Astrocyte (in vitro differentiated cells and primary cell): Measurements from ENCODE around the gene GALNT2. TPM values are rescaled to one million over a fixed set of nuclear protein-coding genes. Genes with fewer than 3 reads are reported as not detected.

ENCODE experiments used
- DNase-seq: peaks from one replicate; pipeline ENCODE4 v3.0.0-alpha.2; 2010; ENCODE audit warnings: low read depth
- FAIRE-seq: peaks from 2 replicates; lab custom pipeline; 2011; peaks lifted over from hg19 to GRCh38; lab: Jason Lieb, UNC
- H2AFZ ChIP-seq: 2 replicates; pipeline ENCODE4 v1.6.0; 2012; ENCODE audit warnings: low read depth, low read length, inconsistent platforms
- H3K27ac ChIP-seq: 2 replicates; pipeline ENCODE4 v1.5.1; 2011; ENCODE audit warnings: low read depth, low read length, inconsistent platforms
- H3K27me3 ChIP-seq: 2 replicates; pipeline ENCODE4 v1.6.0; 2011; ENCODE audit warnings: low read length, inconsistent platforms; ENCODE audit not compliant: insufficient read depth
- H3K36me3 ChIP-seq: 2 replicates; pipeline ENCODE4 v1.5.1; 2011; ENCODE audit warnings: low read length, inconsistent platforms; ENCODE audit not compliant: insufficient read depth
- H3K4me1 ChIP-seq: 2 replicates; pipeline ENCODE4 v1.5.1; 2011; ENCODE audit warnings: low read length, inconsistent platforms; ENCODE audit not compliant: insufficient read depth
- H3K4me2 ChIP-seq: 2 replicates; pipeline ENCODE4 v1.6.0; 2012; ENCODE audit warnings: low read length, inconsistent platforms
- H3K4me3 ChIP-seq: 2 replicates; pipeline ENCODE4 v1.5.1; 2011; ENCODE audit warnings: low read depth, mild to moderate bottlenecking, low read length, inconsistent platforms; ENCODE audit not compliant: insufficient read depth
- H3K79me2 ChIP-seq: 2 replicates; pipeline ENCODE4 v1.6.0; 2012; ENCODE audit warnings: mild to moderate bottlenecking, low read length, inconsistent platforms; ENCODE audit not compliant: insufficient read depth
- H3K9ac ChIP-seq: 2 replicates; pipeline ENCODE4 v1.6.0; 2012; ENCODE audit warnings: mild to moderate bottlenecking, low read length, inconsistent platforms
- H3K9me3 ChIP-seq: 2 replicates; pipeline ENCODE4 v1.5.1; 2012; ENCODE audit warnings: low read depth, mild to moderate bottlenecking, low read length, inconsistent platforms; ENCODE audit not compliant: insufficient read depth
- H4K20me1 ChIP-seq: 2 replicates; pipeline ENCODE4 v1.6.0; 2012; ENCODE audit warnings: low read length, inconsistent platforms; ENCODE audit not compliant: insufficient read depth
- H3K27ac Mint-ChIP-seq: one replicate; pipeline ENCODE4 v1.8.0; 2021; ENCODE audit warnings: mild to moderate bottlenecking, mixed read lengths; ENCODE audit not compliant: unreplicated experiment
- H3K27me3 Mint-ChIP-seq: one replicate; pipeline ENCODE4 v1.8.0; 2021; ENCODE audit warnings: low read depth, mixed read lengths; ENCODE audit not compliant: unreplicated experiment
- H3K36me3 Mint-ChIP-seq: one replicate; pipeline ENCODE4 v1.8.0; 2021; ENCODE audit warnings: low read depth, mixed read lengths; ENCODE audit not compliant: unreplicated experiment
- H3K4me1 Mint-ChIP-seq: one replicate; pipeline ENCODE4 v1.8.0; 2021; ENCODE audit warnings: low read depth, mixed read lengths; ENCODE audit not compliant: unreplicated experiment
- H3K4me3 Mint-ChIP-seq: one replicate; pipeline ENCODE4 v1.8.0; 2021; ENCODE audit warnings: mild to moderate bottlenecking, moderate library complexity, mixed read lengths; ENCODE audit not compliant: unreplicated experiment
- H3K9me3 Mint-ChIP-seq: one replicate; pipeline ENCODE4 v1.8.0; 2021; ENCODE audit warnings: mild to moderate bottlenecking, mixed read lengths; ENCODE audit not compliant: unreplicated experiment
- CTCF ChIP-seq: IDR thresholded peaks from 2 replicates; pipeline ENCODE4 v1.5.1; 2011; ENCODE audit warnings: low read depth, mild to moderate bottlenecking, inconsistent platforms, low read length, moderate library complexity; ENCODE audit not compliant: insufficient read depth
- EZH2 ChIP-seq: IDR thresholded peaks from 2 replicates; pipeline ENCODE4 v1.6.1; 2012; ENCODE audit warnings: mild to moderate bottlenecking, low read length, inconsistent platforms; ENCODE audit not compliant: insufficient read depth
- total RNA-seq: library from RNA; stranded (reverse); gene quantifications from 2 replicates; pipeline ENCODE4 v1.2.1, GENCODE V29; 2021

Gene GALNT2
- total RNA-seq, 1 donor from 2014 or later: 507 TPM

DNA sequence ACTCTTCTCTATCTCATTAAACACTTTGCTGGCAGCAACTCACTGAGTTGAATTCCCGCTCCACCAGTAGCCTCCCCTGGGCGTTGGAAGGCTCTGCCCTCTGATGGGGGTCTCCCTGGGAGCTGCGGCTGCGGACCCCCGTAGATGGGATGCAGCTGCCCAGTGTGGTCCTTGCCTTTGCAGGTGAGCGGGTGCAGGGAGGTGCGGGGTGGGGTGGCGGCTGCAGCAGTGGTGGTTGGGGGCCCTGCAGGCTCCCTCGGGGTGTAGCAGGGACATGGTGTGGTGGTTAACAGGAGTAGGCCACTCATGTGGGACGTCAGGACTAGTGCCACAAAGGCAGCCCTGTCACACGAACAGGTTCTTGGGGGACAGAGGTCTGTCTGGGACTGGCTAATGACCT is 42.0 kb downstream of the GALNT2 start:
- Histone ChIP-seq H3K79me2 (peaks cover 80% of the 10 kb centered on the region), H4K20me1 (peaks cover 79% of the 10 kb centered on the region)

GRCh38 chr1:230109895-230110667 is 43.0 kb downstream of the GALNT2 start:
- no peak for TF ChIP-seq EZH2
- Histone ChIP-seq H3K36me3 (no peaks in the 10 kb centered on the region), H4K20me1 (peaks cover 79% of the 10 kb centered on the region), H3K9me3 (no peaks in the 10 kb centered on the region), H3K27ac (no peak overlapping the region), H3K9ac (no peak overlapping the region), H2AFZ (no peak overlapping the region), H3K4me3 (no peak overlapping the region), H3K79me2 (peaks cover 86% of the 10 kb centered on the region), H3K27me3 (no peaks in the 10 kb centered on the region), H3K4me2 (no peak overlapping the region), H3K4me1 (peaks cover 52% of the 10 kb centered on the region)
- Mint-ChIP-seq H3K27me3 (no peaks in the 10 kb centered on the region), H3K9me3 (no peaks in the 10 kb centered on the region), H3K4me1 (peaks cover 88% of the 10 kb centered on the region), H3K4me3 (no peak overlapping the region), H3K27ac (peak overlapping the region; percentile 89), H3K36me3 (peaks cover 16% of the 10 kb centered on the region)
- FAIRE-seq: no peak
- DNase-seq: no peak

More for the DNA sequence above, 42.0 kb downstream of the GALNT2 start:
- no peaks in the 10 kb centered on the region for H3K9me3 Mint-ChIP-seq
- Histone ChIP-seq H3K4me2 (peak overlapping the region; percentile 2), H3K4me1 (peaks cover 53% of the 10 kb centered on the region), H3K27ac (no peak overlapping the region), H3K9me3 (no peaks in the 10 kb centered on the region), H3K36me3 (no peaks in the 10 kb centered on the region), H3K27me3 (no peaks in the 10 kb centered on the region), H2AFZ (no peak overlapping the region), H3K4me3 (no peak overlapping the region), H3K9ac (no peak overlapping the region)
- H3K4me3 Mint-ChIP-seq: no peak overlapping the region
- peaks cover 9% of the 10 kb centered on the region for H3K36me3 Mint-ChIP-seq
- H3K27me3 Mint-ChIP-seq: no peaks in the 10 kb centered on the region
- peak overlapping the region; percentile 55 for H3K27ac Mint-ChIP-seq
- peaks cover 91% of the 10 kb centered on the region for H3K4me1 Mint-ChIP-seq
- DNase-seq: no peak
- no peak for FAIRE-seq
- TF ChIP-seq CTCF (no peak), EZH2 (no peak)

- no peak for FAIRE-seq
Measured at GRCh38 chr1:230110971-230111370, 43.9 kb downstream of the GALNT2 start.

More at GRCh38 chr1:230110971-230111370, 43.9 kb downstream of the GALNT2 start:
- Mint-ChIP-seq H3K4me1 (peaks cover 84% of the 10 kb centered on the region), H3K4me3 (no peak overlapping the region), H3K9me3 (no peaks in the 10 kb centered on the region), H3K27me3 (no peaks in the 10 kb centered on the region), H3K36me3 (peaks cover 16% of the 10 kb centered on the region), H3K27ac (peak overlapping the region; percentile 63)
- H4K20me1 ChIP-seq: peaks cover 73% of the 10 kb centered on the region
- peaks cover 91% of the 10 kb centered on the region for H3K79me2 ChIP-seq
- peaks cover 43% of the 10 kb centered on the region for H3K4me1 ChIP-seq
- H3K27ac ChIP-seq: no peak overlapping the region
- no peak overlapping the region for H2AFZ ChIP-seq
- no peak overlapping the region for H3K9ac ChIP-seq
- H3K27me3 ChIP-seq: no peaks in the 10 kb centered on the region
- no peak overlapping the region for H3K4me3 ChIP-seq
- H3K9me3 ChIP-seq: no peaks in the 10 kb centered on the region
- H3K4me2 ChIP-seq: no peak overlapping the region
- TF ChIP-seq CTCF (no peak), EZH2 (no peak)
- H3K36me3 ChIP-seq: no peaks in the 10 kb centered on the region
- no peak for DNase-seq
